Stimulated activated naive CD4-positive, alpha-beta T cell treated with Interleukin-2 at 50 U/mL for 16 hours (primary cell): ENCODE data around the gene ZRANB3.

ENCODE experiments used
- DNase-seq: peaks from one replicate; lab custom pipeline; 2025; lab: John Stamatoyannopoulos, UW

ZRANB3 gene

GRCh38 chr2:135248611-135249010, 282.4 kb downstream of the ZRANB3 start:
- no peak for DNase-seq

- no peak for DNase-seq
Observed at GRCh38 chr2:135246711-135247270, 284.2 kb downstream of the ZRANB3 start.

- DNase-seq = no peak
Observed at GRCh38 chr2:135245071-135245470, 285.9 kb downstream of the ZRANB3 start.

- DNase-seq = no peak
Observed at GRCh38 chr2:135238651-135239050, 292.4 kb downstream of the ZRANB3 start.

GRCh38 chr2:135230150-135230549, 300.9 kb downstream of the ZRANB3 start:
- no peak for DNase-seq

- no peak for DNase-seq
Observed at GRCh38 chr2:135227386-135227785, 303.6 kb downstream of the ZRANB3 start.

- DNase-seq = no peak
Observed at GRCh38 chr2:135226961-135227360, 304.1 kb downstream of the ZRANB3 start.

GRCh38 chr2:135225781-135226180, 305.2 kb downstream of the ZRANB3 start:
- no peak for DNase-seq

- no peak for DNase-seq
Observed at GRCh38 chr2:135219226-135219625, 311.8 kb downstream of the ZRANB3 start.

- no peak for DNase-seq
Observed at GRCh38 chr2:135218426-135218825, 312.6 kb downstream of the ZRANB3 start.

- no peak for DNase-seq
Observed at GRCh38 chr2:135212757-135213156, 318.3 kb downstream of the ZRANB3 start.

GRCh38 chr2:135208016-135208415, 323.0 kb downstream of the ZRANB3 start:
- no peak for DNase-seq

- no peak for DNase-seq
Observed at GRCh38 chr2:135203944-135204343, 327.1 kb downstream of the ZRANB3 start.

GRCh38 chr2:135202751-135203150, 328.3 kb downstream of the ZRANB3 start:
- DNase-seq = no peak

- no peak for DNase-seq
Observed at GRCh38 chr2:135198481-135198880, 332.5 kb downstream of the ZRANB3 start.

GRCh38 chr2:135190799-135191198, 340.2 kb downstream of the ZRANB3 start:
- no peak for DNase-seq

GRCh38 chr2:135189148-135189547, 341.9 kb downstream of the ZRANB3 start:
- no peak for DNase-seq

GRCh38 chr2:135187270-135187669, 343.7 kb downstream of the ZRANB3 start:
- no peak for DNase-seq

- DNase-seq = no peak
Observed at GRCh38 chr2:135186054-135186453, 345.0 kb downstream of the ZRANB3 start.

- DNase-seq = no peak
Observed at GRCh38 chr2:135183822-135184221, 347.2 kb downstream of the ZRANB3 start.

- no peak for DNase-seq
Observed at GRCh38 chr2:135182601-135183000, 348.4 kb downstream of the ZRANB3 start.

- no peak for DNase-seq
Observed at GRCh38 chr2:135182190-135182589, 348.8 kb downstream of the ZRANB3 start.

- DNase-seq = no peak
Observed at GRCh38 chr2:135179689-135180088, 351.3 kb downstream of the ZRANB3 start.

GRCh38 chr2:135175177-135175576, 355.8 kb downstream of the ZRANB3 start:
- no peak for DNase-seq

GRCh38 chr2:135174810-135175093, 356.3 kb downstream of the ZRANB3 start:
- no peak for DNase-seq
